Prostate gland (tissue), 2 donors: ENCODE data around the gene CHRNA10. TPM values are rescaled to one million over a fixed set of nuclear protein-coding genes. Genes with fewer than 3 reads are reported as not detected.

ENCODE experiments used
- DNase-seq: peaks from one replicate; pipeline ENCODE4 v3.0.0-alpha.2; 2019; ENCODE audit warnings: low spot score
- H3K27ac ChIP-seq, 2 donors: fragments of 200-600 bp; sonication (generic); 2 replicates each; pipeline ENCODE4 v1.5.1; 2017 to 2019
- H3K27me3 ChIP-seq: fragments of 200-600 bp; sonication (generic); replicated peaks from 2 replicates; pipeline ENCODE4 v1.5.1; 2019; ENCODE audit not compliant: insufficient read depth
- H3K36me3 ChIP-seq, 2 donors: fragments of 200-600 bp; sonication (generic); 1 replicate in 1 of 2; 2 replicates in 1 of 2; pipeline versions ENCODE4 v1.5.1 to v1.8.1; 2017 to 2019
- H3K4me1 ChIP-seq: fragments of 200-600 bp; sonication (generic); replicated peaks from 2 replicates; pipeline ENCODE4 v1.5.1; 2019
- H3K4me3 ChIP-seq, 2 donors: fragments of 200-600 bp; sonication (generic); 2 replicates each; pipeline ENCODE4 v1.5.1; 2017 to 2019
- H3K9me3 ChIP-seq: fragments of 200-600 bp; sonication (generic); 2 replicates; pipeline ENCODE4 v1.5.1; 2017
- CTCF ChIP-seq, 4 experiments: fragments of 200-600 bp in 2 of 4; fragments of 450-650 bp in 2 of 4; sonication (generic) in 2 of 4; IDR thresholded peaks; 1 replicate in 3 of 4; 2 replicates in 1 of 4; pipeline ENCODE4 v1.5.1; 2016 to 2019; ENCODE audit warnings: antibody characterized with exemption in 4 of 4, mild to moderate bottlenecking in 2 of 4, moderate library complexity in 2 of 4
- POLR2A ChIP-seq: fragments of 450-650 bp; IDR thresholded peaks from one replicate; pipeline ENCODE4 v1.6.1; 2016; ENCODE audit warnings: antibody characterized with exemption, mild to moderate bottlenecking
- POLR2AphosphoS5 ChIP-seq: sonication (generic); formaldehyde crosslinking; IDR thresholded peaks from one replicate; pipeline ENCODE4 v1.6.1; 2017; ENCODE audit warnings: antibody characterized with exemption
- WGBS: methylation state at CpG from one replicate; pipeline ENCODE4 v1.1.5; 2018; 5-methylcytosine and 5-hydroxymethylcytosine counted together
- intact Hi-C: fragments of 100-400 bp; cut with DNase I; formaldehyde crosslinking; loops from one replicate; pipeline ENCODE4 v1.14.2; 2022
- total RNA-seq, 2 donors: library from RNA; depleted of rRNA; stranded (reverse); fragments of >200 nt; gene quantifications; one replicate each; pipeline ENCODE4 v1.1.0, GENCODE V29; 2016

Gene CHRNA10
- total RNA-seq, 2 donors from 2014 or later: 0.74 to 0.96 TPM

- TF ChIP-seq POLR2A: no peak
- TF ChIP-seq POLR2AphosphoS5: no peak
- no peak for TF ChIP-seq CTCF (IDR thresholded peaks at IDR 0.05)
- H3K27ac ChIP-seq: no peak overlapping the region
- WGBS: 82% methylated on average over 2 of the region's 2 CpGs
- H3K4me1 ChIP-seq: no peaks in the 10 kb centered on the region
- H3K4me3 ChIP-seq: no peak overlapping the region
- no peak for DNase-seq
- no peaks in the 10 kb centered on the region for H3K27me3 ChIP-seq
- no peaks in the 10 kb centered on the region for H3K9me3 ChIP-seq
- H3K36me3 ChIP-seq: peaks cover 0 to 8% of the 10 kb centered on the region in 2 donors
- intact Hi-C loops: no loop called here
These were observed 36.0 kb upstream of the CHRNA10 start for GRCh38 chr11:3707176-3707575.

- H3K27me3 ChIP-seq: no peaks in the 10 kb centered on the region
- no peak overlapping the region for H3K27ac ChIP-seq
- intact Hi-C loops: no loop called here
- WGBS: 85% methylated on average over 3 of the region's 3 CpGs
- H3K4me1 ChIP-seq: peaks cover 4% of the 10 kb centered on the region
- TF ChIP-seq CTCF (IDR thresholded peaks at IDR 0.05) (no peak), POLR2A (no peak), POLR2AphosphoS5 (no peak)
- no peaks in the 10 kb centered on the region for H3K9me3 ChIP-seq
- no peak overlapping the region for H3K4me3 ChIP-seq
- H3K36me3 ChIP-seq: peaks cover 0 to 8% of the 10 kb centered on the region in 2 donors
- DNase-seq: no peak
These were observed 32.2 kb upstream of the CHRNA10 start for GRCh38 chr11:3703383-3703782.

GRCh38 chr11:3700910-3701309 is 29.7 kb upstream of the CHRNA10 start:
- Histone ChIP-seq H3K36me3 (peaks cover 0 to 1% of the 10 kb centered on the region in 2 donors), H3K27me3 (no peaks in the 10 kb centered on the region), H3K27ac (peak overlapping the region in 1 of 2 donors; percentile 52), H3K4me3 (no peak overlapping the region), H3K4me1 (peaks cover 4% of the 10 kb centered on the region), H3K9me3 (no peaks in the 10 kb centered on the region)
- no peak for DNase-seq
- intact Hi-C loops: no loop called here
- 77% methylated on average over 2 of the region's 2 CpGs for WGBS
- TF ChIP-seq POLR2AphosphoS5 (no peak), POLR2A (no peak), CTCF (IDR thresholded peaks at IDR 0.05) (no peak)

GRCh38 chr11:3700410-3700809 is 29.2 kb upstream of the CHRNA10 start:
- Histone ChIP-seq H3K4me1 (peaks cover 4% of the 10 kb centered on the region), H3K27ac (peak overlapping the region in 1 of 2 donors; percentile 52), H3K36me3 (no peaks in the 10 kb centered on the region), H3K27me3 (no peaks in the 10 kb centered on the region), H3K9me3 (no peaks in the 10 kb centered on the region), H3K4me3 (no peak overlapping the region)
- no peak for DNase-seq
- 54% methylated on average over 2 of the region's 2 CpGs for WGBS
- intact Hi-C loops: no loop called here
- TF ChIP-seq POLR2AphosphoS5: peak; percentile 57
- no peak for TF ChIP-seq CTCF (IDR thresholded peaks at IDR 0.05)
- TF ChIP-seq POLR2A: no peak

DNA sequence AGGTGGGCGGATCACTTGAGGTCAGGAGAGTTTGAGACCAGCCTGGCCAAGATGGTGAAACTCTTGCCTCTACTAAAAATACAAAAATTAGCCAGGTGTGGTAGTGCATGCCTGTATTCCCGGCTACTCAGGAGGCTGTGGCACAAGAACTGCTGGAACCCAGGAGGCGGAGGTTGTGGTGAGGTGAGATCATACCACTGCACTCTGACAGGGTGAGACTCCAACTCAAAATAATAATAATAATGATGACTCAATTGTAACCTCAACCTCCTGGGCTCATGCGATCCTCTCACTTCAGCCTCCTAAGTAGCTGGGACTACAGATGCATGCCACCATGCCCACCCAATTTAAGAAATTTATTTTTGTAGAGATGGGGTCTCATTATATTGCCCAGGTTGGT is 15.6 kb upstream of the CHRNA10 start:
- Histone ChIP-seq H3K4me1 (no peaks in the 10 kb centered on the region), H3K36me3 (peaks cover 0 to 3% of the 10 kb centered on the region in 2 donors), H3K4me3 (no peak overlapping the region), H3K27me3 (no peaks in the 10 kb centered on the region), H3K27ac (no peak overlapping the region), H3K9me3 (no peaks in the 10 kb centered on the region)
- TF ChIP-seq CTCF (IDR thresholded peaks at IDR 0.05) (no peak), POLR2A (no peak), POLR2AphosphoS5 (no peak)
- WGBS: 97% methylated on average over 4 of the region's 4 CpGs
- intact Hi-C loops: no loop called here
- no peak for DNase-seq
